ENCODE measurements around the gene ZDHHC5.

DNA sequence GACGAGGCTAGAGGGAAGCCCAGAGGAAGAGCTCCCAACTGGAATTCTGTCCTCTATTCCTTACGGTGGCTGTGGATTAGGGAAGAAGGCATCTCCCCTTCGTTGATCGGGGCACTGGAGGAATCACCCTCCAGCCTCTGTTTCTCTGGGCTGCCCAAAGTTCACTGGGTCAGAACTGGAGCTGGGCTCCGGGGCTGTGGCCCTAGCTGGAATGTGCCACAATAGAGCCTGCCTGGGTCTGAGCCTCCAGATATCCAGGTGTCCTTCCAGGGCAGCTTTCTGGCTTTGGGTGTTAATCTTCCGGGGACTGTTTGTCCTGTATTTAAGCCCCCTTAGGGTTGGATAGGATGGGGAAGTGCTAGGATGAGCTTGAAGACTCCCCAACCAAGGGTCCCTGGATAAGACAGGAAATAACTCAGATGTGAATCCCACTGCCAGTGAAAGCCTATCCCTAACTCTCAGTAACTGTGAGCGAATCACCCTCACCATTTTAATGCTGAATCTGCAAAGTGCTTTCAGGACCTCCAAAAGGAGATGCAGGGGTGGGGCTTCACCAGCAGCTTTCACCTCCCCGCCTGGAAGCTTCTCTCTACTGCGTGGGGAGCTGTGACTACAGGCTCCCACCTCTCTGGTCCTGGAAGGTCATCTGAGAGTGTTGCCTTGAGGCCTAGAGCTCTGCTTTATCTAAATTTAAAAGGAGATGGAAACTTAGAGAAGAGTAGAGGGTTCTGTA is 27.7 kb upstream of the ZDHHC5 start:
- TF ChIP-seq POLR2A (IDR thresholded peaks at IDR 0.05; ENCODE audit: low read length) (no peak), GATA1 (IDR thresholded peaks at IDR 0.05; ENCODE audit: low read depth, low read length) (no peak)

All from erythroblast (primary cell).